WTC11 (cell line): ENCODE measurements around the gene PAPPA2. TPM values are rescaled to one million over a fixed set of nuclear protein-coding genes. Genes with fewer than 3 reads are reported as not detected.

Experiments used
- ATAC-seq: fragments of 200-7000 bp; cut with Tn5 transposase; 2 replicates; pipeline ENCODE4 v1.10.0; 2021; ENCODE audit warnings: mild to moderate bottlenecking, moderate library complexity
- CTCF ChIA-PET: fragments of 300-600 bp; sonication (Branson Sonifier 250); formaldehyde crosslinking; loops from one replicate; lab custom pipeline; 2021; ENCODE audit warnings: antibody characterized with exemption; lab: Charles Lee
- POLR2A ChIA-PET: fragments of 350-600 bp; sonication (Branson Sonifier 250); formaldehyde crosslinking; loops from one replicate; lab custom pipeline; 2021; ENCODE audit warnings: antibody characterized with exemption; lab: Charles Lee
- DNase-seq: peaks from one replicate; pipeline ENCODE4 v3.0.0; 2021; ENCODE audit warnings: low spot score
- H3K27ac Mint-ChIP-seq: 2 replicates; pipeline ENCODE4 v1.8.0; 2021; ENCODE audit warnings: mixed read lengths
- H3K27me3 Mint-ChIP-seq: 2 replicates; pipeline ENCODE4 v1.8.0; 2021; ENCODE audit warnings: low read depth, mild to moderate bottlenecking, moderate library complexity, mixed read lengths
- H3K36me3 Mint-ChIP-seq: 2 replicates; pipeline ENCODE4 v1.8.0; 2021; ENCODE audit warnings: mixed read lengths
- H3K4me1 Mint-ChIP-seq: 2 replicates; pipeline ENCODE4 v1.8.0; 2022; ENCODE audit warnings: mixed read lengths
- H3K4me3 Mint-ChIP-seq: 2 replicates; pipeline ENCODE4 v1.8.0; 2021; ENCODE audit warnings: mild to moderate bottlenecking, moderate library complexity, mixed read lengths
- H3K9me3 Mint-ChIP-seq: 2 replicates; pipeline ENCODE4 v1.8.0; 2021; ENCODE audit warnings: mixed read lengths
- ARID4B ChIP-seq: sonication (generic); formaldehyde crosslinking; IDR thresholded peaks from 2 replicates; pipeline ENCODE4 v1.8.0; 2023; ENCODE audit warnings: missing genetic modification reagents, mild to moderate bottlenecking, borderline replicate concordance
- GABPB1 ChIP-seq: sonication (generic); formaldehyde crosslinking; IDR thresholded peaks from 2 replicates; pipeline ENCODE4 v1.8.1; 2023; ENCODE audit warnings: mild to moderate bottlenecking, missing genetic modification reagents
- KAT7 ChIP-seq: sonication (generic); formaldehyde crosslinking; IDR thresholded peaks from 2 replicates; pipeline ENCODE4 v1.8.1; 2023; ENCODE audit warnings: missing genetic modification reagents, mild to moderate bottlenecking, borderline replicate concordance
- MAX ChIP-seq: sonication (generic); formaldehyde crosslinking; IDR thresholded peaks from 2 replicates; pipeline ENCODE4 v1.8.0; 2022; ENCODE audit warnings: mild to moderate bottlenecking, missing genetic modification reagents
- MXD4 ChIP-seq: fragments of 250-450 bp; sonication (Bioruptor Pico); IDR thresholded peaks from 2 replicates; pipeline ENCODE4 v1.8.0; 2021; ENCODE audit warnings: mild to moderate bottlenecking, moderate library complexity, borderline replicate concordance
- SOX15 ChIP-seq: fragments of 250-450 bp; sonication (Bioruptor Pico); IDR thresholded peaks from 2 replicates; pipeline ENCODE4 v1.9.0; 2021; ENCODE audit warnings: mild to moderate bottlenecking
- TCF7 ChIP-seq: sonication (generic); formaldehyde crosslinking; IDR thresholded peaks from 2 replicates; pipeline ENCODE4 v1.8.0; 2022; ENCODE audit warnings: mild to moderate bottlenecking, low read depth, missing genetic modification reagents, moderate library complexity
- ZNF281 ChIP-seq: sonication (generic); formaldehyde crosslinking; IDR thresholded peaks from 2 replicates; pipeline ENCODE4 v1.8.0; 2023; ENCODE audit warnings: mild to moderate bottlenecking, missing genetic modification reagents
- ZNF317 ChIP-seq: sonication (generic); formaldehyde crosslinking; IDR thresholded peaks from 2 replicates; pipeline ENCODE4 v1.8.1; 2023; ENCODE audit warnings: low read depth, mild to moderate bottlenecking, moderate library complexity, missing genetic modification reagents, borderline replicate concordance
- total RNA-seq: library from RNA; stranded (reverse); gene quantifications from 3 replicates; pipeline ENCODE4 v1.2.3, GENCODE V29; 2021
- TF ChIP-seq, protein P1 (sequence below): fragments of 250-450 bp; sonication (Bioruptor Pico); IDR thresholded peaks from 2 replicates; pipeline ENCODE4 v1.9.0; 2021; ENCODE audit warnings: mild to moderate bottlenecking, borderline replicate concordance
- TF ChIP-seq, protein P2 (sequence below): sonication (generic); formaldehyde crosslinking; IDR thresholded peaks from 2 replicates; pipeline ENCODE4 v1.8.1; 2023; ENCODE audit warnings: mild to moderate bottlenecking, moderate library complexity, missing genetic modification reagents

Gene PAPPA2
- total RNA-seq, 1 experiment from 2014 or later: 0.74 TPM

- Mint-ChIP-seq H3K27ac (no peak overlapping the region), H3K36me3 (no peaks in the 10 kb centered on the region), H3K9me3 (no peaks in the 10 kb centered on the region)
- DNase-seq (no peak), ATAC-seq (no peak)
- POLR2A ChIA-PET: no interaction called here
- TF ChIP-seq KAT7 (CRISPR knock-in tag) (no peak), MXD4 (CRISPR knock-in tag) (no peak), ZNF281 (CRISPR knock-in tag) (no peak), TCF7 (CRISPR knock-in tag) (no peak), ARID4B (no peak), GABPB1 (CRISPR knock-in tag) (no peak), MAX (CRISPR knock-in tag) (no peak), ZNF317 (CRISPR knock-in tag) (no peak), SOX15 (CRISPR knock-in tag) (no peak)
- TF ChIP-seq, protein P1, sequence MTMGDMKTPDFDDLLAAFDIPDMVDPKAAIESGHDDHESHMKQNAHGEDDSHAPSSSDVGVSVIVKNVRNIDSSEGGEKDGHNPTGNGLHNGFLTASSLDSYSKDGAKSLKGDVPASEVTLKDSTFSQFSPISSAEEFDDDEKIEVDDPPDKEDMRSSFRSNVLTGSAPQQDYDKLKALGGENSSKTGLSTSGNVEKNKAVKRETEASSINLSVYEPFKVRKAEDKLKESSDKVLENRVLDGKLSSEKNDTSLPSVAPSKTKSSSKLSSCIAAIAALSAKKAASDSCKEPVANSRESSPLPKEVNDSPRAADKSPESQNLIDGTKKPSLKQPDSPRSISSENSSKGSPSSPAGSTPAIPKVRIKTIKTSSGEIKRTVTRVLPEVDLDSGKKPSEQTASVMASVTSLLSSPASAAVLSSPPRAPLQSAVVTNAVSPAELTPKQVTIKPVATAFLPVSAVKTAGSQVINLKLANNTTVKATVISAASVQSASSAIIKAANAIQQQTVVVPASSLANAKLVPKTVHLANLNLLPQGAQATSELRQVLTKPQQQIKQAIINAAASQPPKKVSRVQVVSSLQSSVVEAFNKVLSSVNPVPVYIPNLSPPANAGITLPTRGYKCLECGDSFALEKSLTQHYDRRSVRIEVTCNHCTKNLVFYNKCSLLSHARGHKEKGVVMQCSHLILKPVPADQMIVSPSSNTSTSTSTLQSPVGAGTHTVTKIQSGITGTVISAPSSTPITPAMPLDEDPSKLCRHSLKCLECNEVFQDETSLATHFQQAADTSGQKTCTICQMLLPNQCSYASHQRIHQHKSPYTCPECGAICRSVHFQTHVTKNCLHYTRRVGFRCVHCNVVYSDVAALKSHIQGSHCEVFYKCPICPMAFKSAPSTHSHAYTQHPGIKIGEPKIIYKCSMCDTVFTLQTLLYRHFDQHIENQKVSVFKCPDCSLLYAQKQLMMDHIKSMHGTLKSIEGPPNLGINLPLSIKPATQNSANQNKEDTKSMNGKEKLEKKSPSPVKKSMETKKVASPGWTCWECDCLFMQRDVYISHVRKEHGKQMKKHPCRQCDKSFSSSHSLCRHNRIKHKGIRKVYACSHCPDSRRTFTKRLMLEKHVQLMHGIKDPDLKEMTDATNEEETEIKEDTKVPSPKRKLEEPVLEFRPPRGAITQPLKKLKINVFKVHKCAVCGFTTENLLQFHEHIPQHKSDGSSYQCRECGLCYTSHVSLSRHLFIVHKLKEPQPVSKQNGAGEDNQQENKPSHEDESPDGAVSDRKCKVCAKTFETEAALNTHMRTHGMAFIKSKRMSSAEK: no peak
- TF ChIP-seq, protein P2, sequence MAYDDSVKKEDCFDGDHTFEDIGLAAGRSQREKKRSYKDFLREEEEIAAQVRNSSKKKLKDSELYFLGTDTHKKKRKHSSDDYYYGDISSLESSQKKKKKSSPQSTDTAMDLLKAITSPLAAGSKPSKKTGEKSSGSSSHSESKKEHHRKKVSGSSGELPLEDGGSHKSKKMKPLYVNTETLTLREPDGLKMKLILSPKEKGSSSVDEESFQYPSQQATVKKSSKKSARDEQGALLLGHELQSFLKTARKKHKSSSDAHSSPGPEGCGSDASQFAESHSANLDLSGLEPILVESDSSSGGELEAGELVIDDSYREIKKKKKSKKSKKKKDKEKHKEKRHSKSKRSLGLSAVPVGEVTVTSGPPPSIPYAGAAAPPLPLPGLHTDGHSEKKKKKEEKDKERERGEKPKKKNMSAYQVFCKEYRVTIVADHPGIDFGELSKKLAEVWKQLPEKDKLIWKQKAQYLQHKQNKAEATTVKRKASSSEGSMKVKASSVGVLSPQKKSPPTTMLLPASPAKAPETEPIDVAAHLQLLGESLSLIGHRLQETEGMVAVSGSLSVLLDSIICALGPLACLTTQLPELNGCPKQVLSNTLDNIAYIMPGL: no peak
- TF ChIP-seq, all 79 proteins: peak for 0
- CTCF ChIA-PET: no interaction called here
- Mint-ChIP-seq H3K4me3 (no peak overlapping the region), H3K27me3 (no peaks in the 10 kb centered on the region), H3K4me1 (no peaks in the 10 kb centered on the region)
Measured at GRCh38 chr1:176504848-176505553, 42.0 kb downstream of the PAPPA2 start.
